PC-3 (cell line): ENCODE data around the gene HNRNPA3. TPM values are rescaled to one million over a fixed set of nuclear protein-coding genes. Genes with fewer than 3 reads are reported as not detected.
A peak's percentile ranks its signal among the peaks of the same experiment; 100 is the strongest.

Experiments used
- ATAC-seq: fragments of 200-7000 bp; cut with Tn5 transposase; 2 replicates; pipeline ENCODE4 v1.9.1; 2020; ENCODE audit warnings: mild to moderate bottlenecking, moderate library complexity
- BruUV-seq: library from RNA; stranded (reverse); fragments of 400-500 nt; replicated peaks from 2 replicates; lab custom pipeline; 2021; lab: Mats Ljungman, UMichigan
- CTCF ChIA-PET: fragments of 300-600 bp; sonication (Branson Sonifier 250); formaldehyde crosslinking; loops from one replicate; lab custom pipeline; 2022; ENCODE audit warnings: antibody characterized with exemption; lab: Charles Lee
- POLR2A ChIA-PET: fragments of 300-600 bp; sonication (Branson Sonifier 250); formaldehyde crosslinking; loops from one replicate; lab custom pipeline; 2022; ENCODE audit warnings: antibody characterized with exemption; ENCODE audit not compliant: unreplicated experiment; lab: Charles Lee
- DNase-seq: peaks from one replicate; pipeline ENCODE4 v3.0.0-alpha.2; 2015
- H2AFZ ChIP-seq: fragments of 300-600 bp; sonication (generic); 2 replicates; pipeline ENCODE4 v1.6.0; 2016; ENCODE audit warnings: antibody characterized with exemption, low read length
- H3F3A ChIP-seq: fragments of 300-600 bp; sonication (generic); one replicate; pipeline ENCODE4 v1.6.0; 2017; ENCODE audit warnings: antibody characterized with exemption, low read length, control low read depth, mild to moderate bottlenecking; ENCODE audit not compliant: unreplicated experiment
- H3K27ac ChIP-seq: fragments of 300-600 bp; sonication (generic); 2 replicates; pipeline ENCODE4 v1.5.1; 2016; ENCODE audit warnings: mild to moderate bottlenecking, low read length
- H3K27me3 ChIP-seq: fragments of 300-600 bp; sonication (generic); 2 replicates; pipeline ENCODE4 v1.6.1; 2016; ENCODE audit warnings: low read length, mixed read lengths
- H3K36me3 ChIP-seq: fragments of 300-600 bp; sonication (generic); 2 replicates; pipeline ENCODE4 v1.6.1; 2016; ENCODE audit warnings: low read depth, mixed run types, low read length, mixed read lengths
- H3K4me1 ChIP-seq: fragments of 300-600 bp; sonication (generic); 2 replicates; pipeline ENCODE4 v1.5.1; 2016; ENCODE audit warnings: low read length; ENCODE audit not compliant: insufficient read depth
- H3K4me2 ChIP-seq: fragments of 300-600 bp; sonication (generic); 2 replicates; pipeline ENCODE4 v1.6.0; 2016; ENCODE audit warnings: low read length
- H3K4me3 ChIP-seq: fragments of 300-600 bp; sonication (generic); 2 replicates; pipeline ENCODE4 v1.5.1; 2016; ENCODE audit warnings: mild to moderate bottlenecking, low read length, mixed read lengths
- H3K79me2 ChIP-seq: fragments of 300-600 bp; sonication (generic); 2 replicates; pipeline ENCODE4 v1.6.1; 2017; ENCODE audit warnings: low read length, mixed read lengths
- H3K9ac ChIP-seq: fragments of 300-600 bp; sonication (generic); 2 replicates; pipeline ENCODE4 v1.6.0; 2016; ENCODE audit warnings: mild to moderate bottlenecking, low read length
- H3K9me2 ChIP-seq: fragments of 300-600 bp; sonication (generic); replicated peaks from 2 replicates; pipeline ENCODE4 v1.6.1; 2016; ENCODE audit warnings: mixed run types, low read length, mixed read lengths
- H3K9me3 ChIP-seq: fragments of 300-600 bp; sonication (generic); 2 replicates; pipeline ENCODE4 v1.6.1; 2016; ENCODE audit warnings: low read length, mixed read lengths
- H4K20me1 ChIP-seq: fragments of 300-600 bp; sonication (generic); 2 replicates; pipeline ENCODE4 v1.6.1; 2016; ENCODE audit warnings: low read length, mixed read lengths
- CTCF ChIP-seq: fragments of 300-600 bp; sonication (generic); conservative IDR thresholded peaks from 2 replicates; pipeline ENCODE4 v1.5.1; 2017; ENCODE audit warnings: antibody characterized with exemption, low read depth, mild to moderate bottlenecking, low read length
- EZH2 ChIP-seq: fragments of 300-600 bp; sonication (generic); IDR thresholded peaks from one replicate; pipeline ENCODE4 v1.6.1; 2017; ENCODE audit warnings: antibody characterized with exemption, mild to moderate bottlenecking, low read length; ENCODE audit not compliant: unreplicated experiment
- EZH2phosphoT487 ChIP-seq: fragments of 300-600 bp; sonication (generic); IDR thresholded peaks from 2 replicates; pipeline ENCODE4 v1.6.1; 2018; ENCODE audit warnings: mild to moderate bottlenecking, antibody characterized with exemption, low read length, borderline replicate concordance
- intact Hi-C: fragments of 100-400 bp; cut with micrococcal nuclease; formaldehyde crosslinking; loops from 2 replicates; pipeline ENCODE4 v1.9.0; 2023
- total RNA-seq: library from RNA; depleted of rRNA; stranded (reverse); fragments of >200 nt; gene quantifications from 2 replicates; pipeline ENCODE4 v1.2.3, GENCODE V29; 2014

The HNRNPA3 gene
- total RNA-seq, 1 experiment from 2014 or later: 50.3 TPM

GRCh38 chr2:177262092-177262491, 49.5 kb downstream of the HNRNPA3 start:
- BruUV-seq: no TSS peak
- intact Hi-C loops: loop anchor here (1.0 to 5.0 kb wide), 4 partner anchors 9 to 131 kb away; partner anchors contain the start of genes AGPS and HNRNPA3

GRCh38 chr2:177262958-177263450, 50.4 kb downstream of the HNRNPA3 start:
- POLR2A ChIA-PET: interaction anchor here (0.6 to 1.1 kb wide), 5 partner anchors 23 to 1101 kb away, joined by 5 to 9 read pairs (median 6); no protein-coding TSS in a partner anchor
- Histone ChIP-seq H3K27ac (peak overlapping the region; percentile 95), H3K9me2 (no peaks in the 10 kb centered on the region), H3K4me1 (peaks cover 28% of the 10 kb centered on the region), H3K4me3 (peak overlapping the region; percentile 81), H3K36me3 (no peaks in the 10 kb centered on the region), H3K9me3 (no peaks in the 10 kb centered on the region), H3K27me3 (no peaks in the 10 kb centered on the region), H2AFZ (no peak overlapping the region), H3K79me2 (peaks cover 69% of the 10 kb centered on the region), H3K9ac (peak overlapping the region; percentile 99), H3F3A (no peaks in the 10 kb centered on the region), H3K4me2 (peak overlapping the region; percentile 87), H4K20me1 (peaks cover 46% of the 10 kb centered on the region)
- TF ChIP-seq EZH2 (no peak), CTCF (no peak), EZH2phosphoT487 (no peak)
- DNase-seq (no peak), ATAC-seq (no peak)
- TSS peak; percentile 42 for BruUV-seq
- intact Hi-C loops: loop anchor here (1.0 to 5.0 kb wide), 7 partner anchors 10 to 130 kb away; partner anchors contain the start of genes AGPS and HNRNPA3
- CTCF ChIA-PET: interaction anchor here (1.4 to 1.6 kb wide), 3 partner anchors 33 to 153 kb away, joined by 3 to 16 read pairs (median 6); no protein-coding TSS in a partner anchor

More at GRCh38 chr2:177262092-177262491, 49.5 kb downstream of the HNRNPA3 start:
- no peaks in the 10 kb centered on the region for H3F3A ChIP-seq
- H3K4me1 ChIP-seq: peaks cover 28% of the 10 kb centered on the region
- H3K36me3 ChIP-seq: no peaks in the 10 kb centered on the region
- ChIA-PET POLR2A (no interaction called here), CTCF (no interaction called here)
- H3K27ac ChIP-seq: no peak overlapping the region
- H3K27me3 ChIP-seq: no peaks in the 10 kb centered on the region
- no peaks in the 10 kb centered on the region for H3K9me3 ChIP-seq
- H3K4me3 ChIP-seq: peak overlapping the region; percentile 81
- peak overlapping the region; percentile 87 for H3K4me2 ChIP-seq
- H3K79me2 ChIP-seq: peaks cover 78% of the 10 kb centered on the region
- no peak for DNase-seq
- no peak for TF ChIP-seq CTCF
- no peak for TF ChIP-seq EZH2phosphoT487
- no peak for TF ChIP-seq EZH2
- ATAC-seq: no peak
- H3K9ac ChIP-seq: peak overlapping the region; percentile 99
- H2AFZ ChIP-seq: no peak overlapping the region
- H3K9me2 ChIP-seq: no peaks in the 10 kb centered on the region
- peaks cover 55% of the 10 kb centered on the region for H4K20me1 ChIP-seq
